Measurements from ENCODE around the gene RALGAPA1. TPM values are rescaled to one million over a fixed set of nuclear protein-coding genes. Genes with fewer than 3 reads are reported as not detected.

Gene RALGAPA1
- total RNA-seq, 1 donor = 39.1 TPM

- Histone ChIP-seq H3K4me1 (ENCODE audit: insufficient read depth, low read length) (no peaks in the 10 kb centered on the region), H3K27ac (ENCODE audit: low read depth, low read length) (no peak overlapping the region), H3K9me3 (ENCODE audit: low read depth, low read length) (peaks cover 3% of the 10 kb centered on the region), H2AFZ (ENCODE audit: low read length) (no peak overlapping the region), H3K79me2 (ENCODE audit: insufficient read depth, low read length) (no peaks in the 10 kb centered on the region), H4K20me1 (ENCODE audit: insufficient read depth, low read length) (no peaks in the 10 kb centered on the region), H3K4me3 (ENCODE audit: insufficient read depth, low read length) (no peak overlapping the region), H3K36me3 (ENCODE audit: insufficient read depth, low read length) (no peaks in the 10 kb centered on the region), H3K27me3 (ENCODE audit: insufficient read depth, low read length) (no peaks in the 10 kb centered on the region), H3K4me2 (ENCODE audit: insufficient read depth, low read length) (no peak overlapping the region)
- DNase-seq (ENCODE audit: insufficient read length, low spot score, missing footprints) = no peak
- TF ChIP-seq, protein P1, sequence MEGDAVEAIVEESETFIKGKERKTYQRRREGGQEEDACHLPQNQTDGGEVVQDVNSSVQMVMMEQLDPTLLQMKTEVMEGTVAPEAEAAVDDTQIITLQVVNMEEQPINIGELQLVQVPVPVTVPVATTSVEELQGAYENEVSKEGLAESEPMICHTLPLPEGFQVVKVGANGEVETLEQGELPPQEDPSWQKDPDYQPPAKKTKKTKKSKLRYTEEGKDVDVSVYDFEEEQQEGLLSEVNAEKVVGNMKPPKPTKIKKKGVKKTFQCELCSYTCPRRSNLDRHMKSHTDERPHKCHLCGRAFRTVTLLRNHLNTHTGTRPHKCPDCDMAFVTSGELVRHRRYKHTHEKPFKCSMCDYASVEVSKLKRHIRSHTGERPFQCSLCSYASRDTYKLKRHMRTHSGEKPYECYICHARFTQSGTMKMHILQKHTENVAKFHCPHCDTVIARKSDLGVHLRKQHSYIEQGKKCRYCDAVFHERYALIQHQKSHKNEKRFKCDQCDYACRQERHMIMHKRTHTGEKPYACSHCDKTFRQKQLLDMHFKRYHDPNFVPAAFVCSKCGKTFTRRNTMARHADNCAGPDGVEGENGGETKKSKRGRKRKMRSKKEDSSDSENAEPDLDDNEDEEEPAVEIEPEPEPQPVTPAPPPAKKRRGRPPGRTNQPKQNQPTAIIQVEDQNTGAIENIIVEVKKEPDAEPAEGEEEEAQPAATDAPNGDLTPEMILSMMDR (IDR thresholded peaks at IDR 0.05; ENCODE audit: extremely low read depth, low read depth, low read length) = no peak
These were observed 45.7 kb upstream of the RALGAPA1 start for GRCh38 chr14:35854696-35855270.

DNA sequence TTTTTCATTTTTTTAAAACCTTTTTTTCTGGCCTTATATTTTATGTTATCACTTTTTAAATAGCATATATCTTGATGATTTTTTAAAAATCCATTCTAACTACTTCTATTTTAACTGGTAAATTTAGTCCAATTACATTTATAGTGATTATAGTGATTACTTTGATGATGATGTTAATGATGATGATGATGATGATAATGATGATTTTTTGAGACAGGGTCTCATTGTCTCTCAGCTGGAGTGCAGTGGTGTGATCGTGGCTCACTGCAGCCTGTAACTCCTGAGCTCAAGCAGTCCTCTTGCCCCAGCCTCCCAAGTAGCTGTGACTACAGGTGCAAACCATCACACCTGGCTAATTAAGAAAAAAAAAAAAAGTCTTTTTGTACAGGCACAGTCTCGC, 44.1 kb upstream of the RALGAPA1 start:
- Histone ChIP-seq H3K4me1 (ENCODE audit: insufficient read depth, low read length) (no peaks in the 10 kb centered on the region), H4K20me1 (ENCODE audit: insufficient read depth, low read length) (no peaks in the 10 kb centered on the region), H3K36me3 (ENCODE audit: insufficient read depth, low read length) (no peaks in the 10 kb centered on the region), H3K4me2 (ENCODE audit: insufficient read depth, low read length) (no peak overlapping the region), H3K4me3 (ENCODE audit: insufficient read depth, low read length) (no peak overlapping the region), H3K79me2 (ENCODE audit: insufficient read depth, low read length) (no peaks in the 10 kb centered on the region), H3K9me3 (ENCODE audit: low read depth, low read length) (peaks cover 3% of the 10 kb centered on the region), H2AFZ (ENCODE audit: low read length) (no peak overlapping the region), H3K27ac (ENCODE audit: low read depth, low read length) (no peak overlapping the region), H3K27me3 (ENCODE audit: insufficient read depth, low read length) (no peaks in the 10 kb centered on the region)
- TF ChIP-seq, protein P1 (IDR thresholded peaks at IDR 0.05; ENCODE audit: extremely low read depth, low read depth, low read length) = no peak
- peak; percentile 44 for DNase-seq (ENCODE audit: insufficient read length, low spot score, missing footprints)

- Histone ChIP-seq H3K27ac (ENCODE audit: low read depth, low read length) (no peak overlapping the region), H4K20me1 (ENCODE audit: insufficient read depth, low read length) (no peaks in the 10 kb centered on the region), H3K4me2 (ENCODE audit: insufficient read depth, low read length) (no peak overlapping the region), H2AFZ (ENCODE audit: low read length) (no peak overlapping the region), H3K79me2 (ENCODE audit: insufficient read depth, low read length) (no peaks in the 10 kb centered on the region), H3K4me1 (ENCODE audit: insufficient read depth, low read length) (no peaks in the 10 kb centered on the region), H3K27me3 (ENCODE audit: insufficient read depth, low read length) (no peaks in the 10 kb centered on the region), H3K36me3 (ENCODE audit: insufficient read depth, low read length) (no peaks in the 10 kb centered on the region), H3K9me3 (ENCODE audit: low read depth, low read length) (peaks cover 3% of the 10 kb centered on the region), H3K4me3 (ENCODE audit: insufficient read depth, low read length) (no peak overlapping the region)
- no peak for DNase-seq (ENCODE audit: insufficient read length, low spot score, missing footprints)
- TF ChIP-seq, protein P1 (IDR thresholded peaks at IDR 0.05; ENCODE audit: extremely low read depth, low read depth, low read length) = no peak
These were observed 42.7 kb upstream of the RALGAPA1 start for GRCh38 chr14:35851823-35852222.

DNA sequence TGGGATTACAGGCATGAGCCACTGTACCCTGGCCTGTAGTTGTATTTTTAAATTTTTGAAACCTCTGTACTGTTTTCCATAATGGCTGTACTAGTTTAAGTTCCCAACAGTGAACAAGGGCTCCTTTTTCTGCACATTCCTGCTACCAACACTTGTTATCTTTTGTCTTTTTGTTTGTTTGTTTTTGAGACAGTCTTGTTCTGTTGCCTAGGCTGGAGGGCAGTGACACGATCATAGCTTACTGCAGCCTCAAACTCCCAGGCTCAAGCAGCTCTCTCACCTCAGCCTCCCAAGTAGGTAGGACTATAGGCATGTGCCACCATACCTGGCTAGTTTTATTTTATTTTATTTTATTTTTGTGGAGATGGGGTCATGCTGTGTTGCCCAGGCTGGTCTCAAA, 40.0 kb upstream of the RALGAPA1 start:
- H3K4me2 ChIP-seq (ENCODE audit: insufficient read depth, low read length) = no peak overlapping the region
- H3K27me3 ChIP-seq (ENCODE audit: insufficient read depth, low read length) = no peaks in the 10 kb centered on the region
- H3K27ac ChIP-seq (ENCODE audit: low read depth, low read length) = no peak overlapping the region
- DNase-seq (ENCODE audit: insufficient read length, low spot score, missing footprints) = no peak
- no peaks in the 10 kb centered on the region for H3K4me1 ChIP-seq (ENCODE audit: insufficient read depth, low read length)
- no peaks in the 10 kb centered on the region for H3K79me2 ChIP-seq (ENCODE audit: insufficient read depth, low read length)
- no peaks in the 10 kb centered on the region for H3K36me3 ChIP-seq (ENCODE audit: insufficient read depth, low read length)
- TF ChIP-seq, protein P1 (IDR thresholded peaks at IDR 0.05; ENCODE audit: extremely low read depth, low read depth, low read length) = no peak
- peaks cover 3% of the 10 kb centered on the region for H3K9me3 ChIP-seq (ENCODE audit: low read depth, low read length)
- H3K4me3 ChIP-seq (ENCODE audit: insufficient read depth, low read length) = no peak overlapping the region
- no peaks in the 10 kb centered on the region for H4K20me1 ChIP-seq (ENCODE audit: insufficient read depth, low read length)
- H2AFZ ChIP-seq (ENCODE audit: low read length) = no peak overlapping the region

All from osteoblast (primary cell).